ENCODE results near the gene GDF15.
"Not testable (repeated sequence)": the region's sequence is repeated elsewhere in the genome, so short reads cannot be mapped to it uniquely, and the experiment has no call there.

The GDF15 gene

DNA sequence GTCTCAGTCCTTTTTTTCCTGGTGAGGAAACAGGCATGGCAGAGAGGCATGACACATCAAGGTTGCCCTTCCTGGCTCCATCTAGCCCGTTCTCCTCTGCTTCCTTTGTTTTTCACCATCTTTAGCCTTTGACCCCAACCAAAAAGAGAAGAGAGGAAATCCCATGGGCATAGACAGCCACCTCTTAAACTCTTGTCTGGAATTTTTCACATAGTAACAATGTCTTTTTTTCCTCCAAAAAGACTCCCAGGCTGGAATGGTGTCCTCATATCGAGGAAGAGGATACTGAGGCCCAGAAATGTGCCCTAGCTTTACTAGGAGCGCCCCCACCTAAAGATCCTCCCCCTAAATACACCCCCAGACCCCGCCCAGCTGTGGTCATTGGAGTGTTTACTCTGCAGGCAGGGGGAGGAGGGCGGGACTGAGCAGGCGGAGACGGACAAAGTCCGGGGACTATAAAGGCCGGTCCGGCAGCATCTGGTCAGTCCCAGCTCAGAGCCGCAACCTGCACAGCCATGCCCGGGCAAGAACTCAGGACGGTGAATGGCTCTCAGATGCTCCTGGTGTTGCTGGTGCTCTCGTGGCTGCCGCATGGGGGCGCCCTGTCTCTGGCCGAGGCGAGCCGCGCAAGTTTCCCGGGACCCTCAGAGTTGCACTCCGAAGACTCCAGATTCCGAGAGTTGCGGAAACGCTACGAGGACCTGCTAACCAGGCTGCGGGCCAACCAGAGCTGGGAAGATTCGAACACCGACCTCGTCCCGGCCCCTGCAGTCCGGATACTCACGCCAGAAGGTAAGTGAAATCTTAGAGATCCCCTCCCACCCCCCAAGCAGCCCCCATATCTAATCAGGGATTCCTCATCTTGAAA lies at the start of gene GDF15:
Gene GDF15 (plus strand): TSS at position 484 of the 868 bp plus-strand sequence. CDS start 32 bp downstream, at position 516.
- peak; percentile 91 for DNase-seq (ENCODE audit: low spot score)

DNA sequence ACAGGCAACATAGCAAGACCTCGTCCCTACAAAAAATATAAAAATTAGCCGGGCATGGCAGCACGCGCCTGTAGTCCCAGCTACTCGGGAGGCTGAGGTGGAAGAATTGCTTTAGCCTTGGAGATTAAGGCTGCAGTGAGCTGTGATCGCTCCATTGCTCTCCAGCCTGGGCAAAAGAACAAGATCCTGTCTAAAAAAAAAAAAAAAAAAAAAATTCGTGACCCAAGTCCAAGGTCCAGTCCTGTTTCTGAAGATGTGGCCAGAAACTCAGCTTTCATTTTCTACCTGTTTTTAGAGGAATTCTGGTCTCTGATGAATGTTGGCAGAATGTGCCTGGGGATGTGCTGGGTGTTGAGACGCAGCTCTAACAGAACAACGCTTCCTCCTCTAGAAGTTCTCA lies 47.4 kb upstream of the GDF15 start:
- DNase-seq (ENCODE audit: low spot score) = no peak

GRCh38 chr19:18339723-18340122 lies 46.2 kb upstream of the GDF15 start:
- DNase-seq (ENCODE audit: low spot score) = no peak

- peak; percentile 77 for DNase-seq (ENCODE audit: low spot score)
Measured at GRCh38 chr19:18340190-18340989, 45.6 kb upstream of the GDF15 start, which contains the start of gene PGPEP1. PGPEP1 (plus strand) TSS chr19:18340598; CDS start chr19:18340682, 84 bp downstream.

DNA sequence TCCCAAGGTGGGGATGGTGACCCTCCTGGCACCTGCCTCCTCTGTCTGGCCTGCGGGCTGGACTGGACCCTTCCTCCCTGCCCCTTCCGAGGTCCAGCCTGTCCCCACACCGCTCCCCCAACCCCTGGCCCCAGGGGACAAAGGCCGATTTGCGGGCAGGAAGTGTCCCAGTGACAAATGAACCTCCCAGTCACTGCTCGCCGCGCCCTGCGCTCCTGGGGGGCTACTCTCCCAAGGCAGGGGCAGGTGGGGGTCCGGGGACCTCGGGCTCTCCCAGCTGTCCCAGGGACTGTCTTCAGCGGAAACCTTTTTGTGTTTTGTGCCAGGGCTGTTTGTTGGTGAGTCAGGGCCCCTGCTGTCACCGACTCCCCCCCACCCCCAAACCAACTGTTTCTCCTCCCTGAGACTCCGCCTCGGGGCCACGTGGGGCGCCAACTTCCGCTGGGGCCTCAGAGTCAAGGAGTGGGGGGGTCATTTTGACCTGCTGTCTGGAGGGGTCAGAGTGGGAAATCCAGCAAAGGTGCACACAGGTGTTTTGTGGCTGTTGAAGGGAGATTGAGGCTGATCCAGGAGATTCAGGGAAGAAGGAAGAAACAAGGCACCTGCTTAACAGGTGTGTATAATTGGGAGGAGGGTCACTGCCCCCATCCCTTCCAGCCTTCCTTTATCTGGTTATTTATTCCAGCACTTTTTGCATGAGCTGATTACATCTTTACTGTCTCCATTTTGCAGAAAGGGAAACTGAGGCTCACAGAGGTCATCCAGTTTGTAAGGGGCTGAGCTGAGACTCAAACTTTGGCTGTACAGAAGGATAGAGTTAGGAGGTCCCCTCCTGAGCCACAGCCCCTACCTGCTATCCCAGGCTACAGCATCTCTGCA lies 44.7 kb upstream of the GDF15 start:
- peak; percentile 53 for DNase-seq (ENCODE audit: low spot score)

GRCh38 chr19:18342090-18342632 lies 43.8 kb upstream of the GDF15 start:
- no peak for DNase-seq (ENCODE audit: low spot score)

GRCh38 chr19:18344582-18344950 lies 41.4 kb upstream of the GDF15 start:
- no peak for DNase-seq (ENCODE audit: low spot score)

- DNase-seq (ENCODE audit: low spot score) = no peak
Measured at GRCh38 chr19:18345296-18345695, 40.7 kb upstream of the GDF15 start.

DNA sequence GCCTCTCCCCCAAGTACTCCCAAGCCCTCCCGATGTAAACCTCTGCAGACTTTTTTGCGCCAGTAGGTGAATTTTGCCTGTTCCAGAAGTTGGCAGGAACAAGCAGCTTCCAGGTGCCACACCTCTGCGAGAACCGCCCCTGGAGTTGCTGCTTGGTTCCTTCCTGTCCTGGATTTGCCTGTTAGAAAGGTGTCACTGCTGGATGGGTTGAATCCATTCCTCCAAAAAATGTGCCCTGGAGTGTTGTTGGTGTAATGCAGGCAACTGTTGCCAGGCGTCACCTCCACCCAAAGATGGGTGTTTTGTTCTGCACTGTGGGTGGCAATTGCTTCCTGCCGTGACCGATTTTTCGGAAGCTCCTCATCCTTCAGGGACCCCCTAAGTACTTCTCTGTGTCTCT lies 39.9 kb upstream of the GDF15 start:
- DNase-seq (ENCODE audit: low spot score) = no peak

DNA sequence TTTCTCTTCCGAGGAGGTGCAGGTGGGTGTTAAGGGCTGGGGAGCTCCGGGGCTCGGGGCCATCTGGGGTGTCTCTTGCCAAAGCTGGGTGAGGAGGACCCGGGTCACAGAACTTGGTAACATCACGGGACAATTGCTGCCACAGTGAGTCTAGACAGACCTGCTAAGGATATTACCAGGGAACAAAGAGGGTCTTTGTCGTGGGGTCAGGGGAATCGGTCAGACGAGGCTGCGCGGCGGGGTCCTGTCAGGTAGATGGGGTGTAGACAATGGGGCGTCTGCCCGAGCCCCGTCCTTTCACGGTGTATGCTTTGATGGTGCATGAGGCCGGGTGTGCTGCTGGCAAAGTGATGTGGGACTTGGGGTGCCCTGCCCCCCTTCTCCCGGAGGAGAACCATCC lies 37.8 kb upstream of the GDF15 start:
- DNase-seq (ENCODE audit: low spot score) = no peak

- DNase-seq (ENCODE audit: low spot score) = not testable (repeated sequence)
Measured at GRCh38 chr19:18348818-18349339, 37.1 kb upstream of the GDF15 start.

DNA sequence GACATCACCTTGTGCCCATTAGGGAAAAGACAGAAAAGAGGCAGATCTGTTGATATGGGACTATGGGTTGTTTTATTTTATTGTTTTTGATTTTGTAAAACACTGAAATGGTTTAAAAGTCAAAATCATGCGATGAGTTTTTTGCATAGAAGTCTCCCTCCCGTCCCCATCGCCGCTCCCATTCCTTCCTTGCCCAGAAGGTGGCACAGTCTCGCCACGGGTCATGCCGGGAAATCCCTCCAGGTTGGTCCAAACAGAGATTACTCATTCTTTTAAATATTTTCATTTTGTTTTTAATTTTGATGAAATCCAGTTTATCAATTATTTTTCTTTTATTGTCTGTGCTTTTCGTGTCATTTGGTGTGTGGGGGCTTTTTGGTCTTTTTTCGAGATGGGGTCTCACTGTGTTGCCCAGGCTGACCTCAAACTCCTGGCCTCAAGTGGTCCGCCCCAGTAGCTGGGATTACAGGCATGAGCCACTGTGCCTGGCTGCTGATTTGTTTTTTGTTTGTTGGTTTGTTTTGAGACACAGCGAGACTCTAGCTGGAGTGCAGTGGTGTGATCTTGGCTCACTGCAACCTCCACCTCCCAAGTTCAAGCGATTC lies 36.3 kb upstream of the GDF15 start:
- peak; percentile 59 for DNase-seq (ENCODE audit: low spot score)

DNA sequence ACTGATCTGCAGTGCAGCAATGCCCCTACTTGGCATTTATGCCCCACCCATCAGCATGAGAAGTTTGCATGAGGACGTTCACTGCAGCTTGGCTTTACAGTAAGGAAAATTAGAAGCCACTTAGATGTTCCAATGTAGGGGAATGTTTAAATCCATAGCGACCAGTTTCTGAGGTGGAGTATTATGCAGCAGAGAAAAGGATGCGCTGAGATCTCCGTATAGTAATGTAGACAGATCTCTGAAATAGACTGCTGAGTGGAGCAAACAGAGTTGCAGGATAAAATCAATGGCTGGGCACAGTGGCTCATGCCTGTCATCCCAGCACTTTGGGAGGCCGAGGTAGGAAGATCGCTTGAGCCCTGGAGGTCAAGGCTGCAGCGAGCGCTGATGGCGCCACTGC lies 35.5 kb upstream of the GDF15 start:
- no peak for DNase-seq (ENCODE audit: low spot score)

DNA sequence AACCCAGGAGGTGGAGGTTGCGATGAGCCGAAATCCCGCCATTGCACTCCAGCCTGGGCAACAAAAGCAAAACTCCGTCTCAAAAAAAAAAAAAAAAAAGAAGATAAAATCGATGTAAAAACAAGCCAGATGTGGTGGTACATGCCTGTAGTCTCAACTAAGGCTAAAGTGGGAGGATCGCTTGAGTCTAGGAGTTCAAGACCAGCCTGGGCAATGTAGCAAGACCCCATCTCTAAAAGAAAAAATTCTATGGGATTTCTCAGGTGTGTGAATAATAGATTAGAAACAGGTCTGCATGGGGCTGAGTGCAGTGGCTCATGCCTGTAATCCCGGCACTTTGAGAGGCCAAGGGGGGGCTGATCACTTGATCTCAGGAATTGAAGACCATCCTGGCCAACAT lies 34.4 kb upstream of the GDF15 start:
- DNase-seq (ENCODE audit: low spot score) = no peak

- no peak for DNase-seq (ENCODE audit: low spot score)
Measured at GRCh38 chr19:18353378-18354005, 32.5 kb upstream of the GDF15 start.

DNA sequence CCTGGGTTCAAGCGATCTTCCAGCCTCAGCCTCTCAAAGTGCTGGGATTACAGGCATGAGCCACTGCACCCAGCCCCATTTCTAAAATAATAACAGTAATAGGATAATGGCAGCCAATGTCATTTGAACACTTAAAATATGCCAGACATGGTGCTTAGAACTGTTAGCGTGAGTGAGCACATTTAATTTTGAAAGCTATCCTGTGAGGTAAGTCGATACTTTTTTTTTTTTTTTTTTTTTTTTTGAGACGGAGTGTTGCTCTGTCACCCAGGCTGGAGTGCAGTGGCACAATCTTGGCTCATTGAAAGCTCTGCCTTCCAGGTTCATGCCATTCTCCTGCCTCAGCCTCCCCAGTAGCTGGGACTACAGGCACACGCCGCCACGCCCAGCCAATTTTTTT lies 31.2 kb upstream of the GDF15 start:
- DNase-seq (ENCODE audit: low spot score) = not testable (repeated sequence)

- DNase-seq (ENCODE audit: low spot score) = no peak
Measured at GRCh38 chr19:18357041-18357440, 28.9 kb upstream of the GDF15 start.

DNA sequence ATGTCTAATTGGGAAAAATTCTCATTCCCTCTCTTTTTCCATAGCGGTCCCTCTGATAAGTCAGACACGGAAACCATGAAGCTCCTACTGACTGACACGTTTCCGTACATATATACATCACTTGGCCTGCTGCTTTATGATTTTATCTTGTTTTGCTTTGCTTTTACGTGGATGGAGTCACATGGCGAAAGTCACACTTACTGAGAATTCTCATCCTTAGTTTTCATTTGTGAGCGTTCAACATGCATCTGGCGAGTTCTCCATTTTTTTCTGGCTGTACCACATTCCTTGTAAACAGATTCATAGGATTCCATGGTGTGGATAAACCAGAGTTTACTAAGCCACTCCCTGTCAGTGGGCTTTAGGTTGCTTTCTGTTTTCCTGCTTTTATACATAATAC lies 24.3 kb upstream of the GDF15 start:
- no peak for DNase-seq (ENCODE audit: low spot score)

GRCh38 chr19:18362934-18363542 lies 22.9 kb upstream of the GDF15 start:
- DNase-seq (ENCODE audit: low spot score) = no peak

- no peak for DNase-seq (ENCODE audit: low spot score)
Measured at GRCh38 chr19:18363787-18364186, 22.2 kb upstream of the GDF15 start.
